CD14-positive monocyte (primary cell): ENCODE measurements around the gene OLFM1. TPM values are rescaled to one million over a fixed set of nuclear protein-coding genes. Genes with fewer than 3 reads are reported as not detected.

ENCODE experiments used
- DNase-seq, 3 donors: peaks; one replicate each; pipeline ENCODE4 v3.0.0-alpha.2; 2011 to 2022
- H2AFZ ChIP-seq: 2 replicates; pipeline ENCODE4 v1.6.0; 2012; ENCODE audit warnings: mild to moderate bottlenecking, low read depth, low read length, inconsistent platforms; ENCODE audit not compliant: insufficient read depth, poor library complexity, severe bottlenecking
- H3K27ac ChIP-seq, 2 donors: 1 replicate in 1 of 2; 2 replicates in 1 of 2; pipeline ENCODE4 v1.5.1; 2012 to 2013; ENCODE audit warnings: low read length in 2 of 2, control low read depth in 1 of 2, inconsistent platforms in 1 of 2, low read depth in 1 of 2, mild to moderate bottlenecking in 1 of 2
- H3K27me3 ChIP-seq, 2 donors: one replicate each; pipeline versions ENCODE4 v1.6.0 to v1.6.1; 2011 to 2013; ENCODE audit warnings: low read length in 2 of 2; ENCODE audit not compliant: control insufficient read depth in 2 of 2, insufficient read depth in 2 of 2
- H3K36me3 ChIP-seq, 2 donors: replicated peaks in 1 of 2; 1 replicate in 1 of 2; 2 replicates in 1 of 2; pipeline versions ENCODE4 v1.5.1 to v1.6.1; 2012 to 2013; ENCODE audit warnings: low read length in 2 of 2, control low read depth in 1 of 2, inconsistent platforms in 1 of 2, mild to moderate bottlenecking in 1 of 2; ENCODE audit not compliant: insufficient read depth in 2 of 2, control insufficient read depth in 1 of 2
- H3K4me1 ChIP-seq, 2 donors: 1 replicate in 1 of 2; 2 replicates in 1 of 2; pipeline versions ENCODE4 v1.5.1 to v1.6.1; 2012 to 2013; ENCODE audit warnings: low read length in 2 of 2, control low read depth in 1 of 2, inconsistent platforms in 1 of 2, mild to moderate bottlenecking in 1 of 2, moderate library complexity in 1 of 2; ENCODE audit not compliant: insufficient read depth in 2 of 2, control insufficient read depth in 1 of 2
- H3K4me2 ChIP-seq: replicated peaks from 2 replicates; pipeline ENCODE3; 2012; ENCODE audit warnings: low read length, moderate library complexity, mild to moderate bottlenecking; ENCODE audit not compliant: poor library complexity, severe bottlenecking; ENCODE audit errors: extremely low read depth
- H3K4me3 ChIP-seq, 3 experiments: fragments of 200-600 bp in 1 of 3; sonication (generic) in 1 of 3; replicated peaks in 1 of 3; 1 replicate in 2 of 3; 2 replicates in 1 of 3; pipeline ENCODE4 v1.5.1; 2011 to 2013; ENCODE audit warnings: low read length in 3 of 3, mild to moderate bottlenecking in 3 of 3, control low read depth in 2 of 3, low read depth in 2 of 3, inconsistent platforms in 1 of 3, moderate library complexity in 1 of 3
- H3K79me2 ChIP-seq: 2 replicates; pipeline ENCODE4 v1.6.0; 2012; ENCODE audit warnings: mild to moderate bottlenecking, control low read depth, inconsistent platforms, low read length, moderate library complexity; ENCODE audit not compliant: insufficient read depth
- H3K9ac ChIP-seq: 2 replicates; pipeline ENCODE4 v1.6.0; 2017; ENCODE audit warnings: low read length, mild to moderate bottlenecking; ENCODE audit not compliant: insufficient read depth, poor library complexity, severe bottlenecking
- H3K9me3 ChIP-seq, 2 donors: replicated peaks in 1 of 2; 1 replicate in 1 of 2; 2 replicates in 1 of 2; pipeline versions ENCODE4 v1.5.1 to v1.6.1; 2012 to 2013; ENCODE audit warnings: low read length in 2 of 2, control low read depth in 1 of 2; ENCODE audit not compliant: control insufficient read depth in 1 of 2, insufficient read depth in 1 of 2
- H4K20me1 ChIP-seq: 2 replicates; pipeline ENCODE4 v1.6.0; 2012; ENCODE audit warnings: mild to moderate bottlenecking, low read length, control low read depth, moderate library complexity; ENCODE audit not compliant: insufficient read depth
- H3K27ac Mint-ChIP-seq, 7 donors: one replicate each; pipeline ENCODE4 v1.8.0; 2020; ENCODE audit warnings: mild to moderate bottlenecking in 7 of 7, mixed read lengths in 7 of 7, moderate library complexity in 6 of 7, inconsistent platforms in 2 of 7
- H3K27me3 Mint-ChIP-seq, 3 donors: one replicate each; pipeline ENCODE4 v1.8.0; 2021 to 2022; ENCODE audit warnings: low read depth in 3 of 3, mild to moderate bottlenecking in 3 of 3, mixed read lengths in 3 of 3, moderate library complexity in 3 of 3, inconsistent platforms in 1 of 3
- H3K36me3 Mint-ChIP-seq, 2 donors: one replicate each; pipeline ENCODE4 v1.8.0; 2020; ENCODE audit warnings: mixed read lengths in 2 of 2, inconsistent platforms in 1 of 2, mild to moderate bottlenecking in 1 of 2
- H3K4me1 Mint-ChIP-seq: one replicate; pipeline ENCODE4 v1.8.0; 2020; ENCODE audit warnings: mild to moderate bottlenecking, mixed read lengths
- H3K4me3 Mint-ChIP-seq, 2 donors: one replicate each; pipeline ENCODE4 v1.8.0; 2020; ENCODE audit warnings: mild to moderate bottlenecking in 2 of 2, mixed read lengths in 2 of 2, moderate library complexity in 1 of 2
- H3K9me3 Mint-ChIP-seq, 7 donors: one replicate each; pipeline ENCODE4 v1.8.0; 2020 to 2022; ENCODE audit warnings: mixed read lengths in 7 of 7, mild to moderate bottlenecking in 6 of 7, moderate library complexity in 6 of 7, inconsistent platforms in 2 of 7
- CTCF ChIP-seq: fragments of 200-600 bp; IDR thresholded peaks from one replicate; pipeline ENCODE4 v1.8.0; 2022; ENCODE audit warnings: antibody characterized with exemption, mild to moderate bottlenecking
- WGBS: methylation state at CpG from one replicate; pipeline ENCODE4 v1.1.5; 2013; ENCODE audit warnings: missing lambda C conversion rate; ENCODE audit not compliant: insufficient coverage; 5-methylcytosine and 5-hydroxymethylcytosine counted together
- intact Hi-C, 2 donors: fragments of 100-400 bp; cut with micrococcal nuclease; formaldehyde crosslinking; loops; one replicate each; pipeline versions ENCODE4 v1.15.0 to v1.15.1; 2023
- polyA plus RNA-seq, 3 donors: library from polyadenylated mRNA; depleted of rRNA in 1 of 3; unstranded in 2 of 3; stranded (reverse) in 1 of 3; fragments of 300-500 nt in 2 of 3; fragments of >200 nt in 1 of 3; fragmentation: Illumina TruSeq in 2 of 3; gene quantifications; 1 replicate in 2 of 3; 2 replicates in 1 of 3; pipeline ENCODE4 v1.2.3, GENCODE V29; 2012 to 2021

OLFM1 gene
- polyA plus RNA-seq, 3 donors = 7.6 to 10.9 (median 9.4) TPM

DNA sequence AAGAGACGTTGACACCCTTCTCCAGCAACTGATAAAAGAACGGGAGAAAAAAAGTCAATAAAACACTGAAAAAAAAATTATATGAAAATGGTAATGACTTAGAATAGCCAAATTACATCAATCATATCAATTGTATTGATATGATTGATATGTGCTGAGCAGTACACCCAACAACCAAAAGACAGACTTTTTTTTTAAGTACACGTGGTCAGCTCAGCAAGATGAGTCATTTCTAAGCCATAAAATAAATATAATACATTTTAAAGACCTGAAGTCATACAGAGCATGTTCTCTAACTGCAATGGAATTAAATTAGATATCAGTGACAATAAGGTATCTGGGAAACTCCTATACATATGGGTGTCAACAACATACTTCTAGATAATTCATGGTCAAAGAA, 30.9 kb upstream of the OLFM1 start:
- peaks cover 0 to 16% (median 7%) of the 10 kb centered on the region in 7 donors for H3K9me3 Mint-ChIP-seq
- H3K9ac ChIP-seq = no peak overlapping the region
- intact Hi-C loops = no loop called here
- no peaks in the 10 kb centered on the region for H3K79me2 ChIP-seq
- H3K27me3 Mint-ChIP-seq = peaks cover 6 to 57% (median 20%) of the 10 kb centered on the region in 3 donors
- H4K20me1 ChIP-seq = no peaks in the 10 kb centered on the region
- H3K4me3 ChIP-seq = no peak overlapping the region
- H3K27ac ChIP-seq = no peak overlapping the region
- TF ChIP-seq CTCF = no peak
- H3K9me3 ChIP-seq = peaks cover 0 to 5% of the 10 kb centered on the region in 2 donors
- no peak overlapping the region for H3K27ac Mint-ChIP-seq
- H2AFZ ChIP-seq = no peak overlapping the region
- H3K27me3 ChIP-seq = peaks cover 8 to 26% of the 10 kb centered on the region in 2 donors
- no peaks in the 10 kb centered on the region for H3K36me3 Mint-ChIP-seq
- no CpG with 5 or more reads among the region's 3 CpGs for WGBS
- no peak overlapping the region for H3K4me3 Mint-ChIP-seq
- H3K36me3 ChIP-seq = no peaks in the 10 kb centered on the region
- DNase-seq = no peak
- H3K4me1 Mint-ChIP-seq = peaks cover 6% of the 10 kb centered on the region
- H3K4me1 ChIP-seq = peaks cover 15 to 16% of the 10 kb centered on the region in 2 donors
- H3K4me2 ChIP-seq = no peak overlapping the region

DNA sequence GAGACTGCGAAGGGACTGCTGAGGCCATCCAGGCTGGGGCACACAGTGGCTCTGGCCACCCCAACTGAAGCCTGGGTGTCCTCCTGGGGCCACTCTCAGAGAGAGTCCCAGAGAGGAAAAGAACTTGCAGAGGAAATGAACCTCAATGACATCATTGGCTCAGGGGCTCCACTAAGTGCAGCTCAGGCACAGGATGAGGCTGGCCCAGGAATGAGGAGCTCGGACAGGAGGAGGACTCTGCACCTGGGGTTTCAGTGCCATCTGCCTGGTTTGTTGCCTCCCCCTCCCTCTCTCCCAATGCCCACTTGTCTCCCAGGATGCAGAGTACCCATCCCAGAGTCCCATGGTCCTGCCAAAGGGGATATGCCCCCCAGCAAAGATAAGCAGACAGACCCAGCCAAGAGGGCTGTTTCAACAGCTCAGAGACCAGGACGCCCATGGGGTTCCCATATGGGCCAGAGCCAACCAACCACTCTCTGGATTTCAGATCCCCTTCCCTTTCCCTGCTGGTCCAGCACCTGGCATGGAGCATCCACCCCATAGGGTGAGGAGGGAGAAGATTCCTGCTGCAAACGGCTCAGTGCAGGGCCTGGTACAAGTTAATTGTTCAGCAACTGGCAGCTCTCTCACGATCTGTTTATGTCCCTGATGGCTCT, 26.9 kb upstream of the OLFM1 start:
- H3K9me3 Mint-ChIP-seq = peaks cover 15 to 21% (median 16%) of the 10 kb centered on the region in 7 donors
- WGBS = 68% methylated on average over 4 of the region's 5 CpGs
- H3K27ac Mint-ChIP-seq = no peak overlapping the region
- H3K9ac ChIP-seq = no peak overlapping the region
- peaks cover 5 to 6% of the 10 kb centered on the region in 2 donors for H3K4me1 ChIP-seq
- H3K36me3 Mint-ChIP-seq = no peaks in the 10 kb centered on the region
- peak in 1 of 3 donors; percentile 17 for DNase-seq
- peaks cover 0 to 16% of the 10 kb centered on the region in 2 donors for H3K9me3 ChIP-seq
- no peaks in the 10 kb centered on the region for H3K79me2 ChIP-seq
- H3K27me3 ChIP-seq = peaks cover 8 to 22% of the 10 kb centered on the region in 2 donors
- H4K20me1 ChIP-seq = no peaks in the 10 kb centered on the region
- H3K4me3 Mint-ChIP-seq = no peak overlapping the region
- H3K4me1 Mint-ChIP-seq = no peaks in the 10 kb centered on the region
- no peaks in the 10 kb centered on the region for H3K36me3 ChIP-seq
- intact Hi-C loops = no loop called here
- TF ChIP-seq CTCF = no peak
- no peak overlapping the region for H3K4me2 ChIP-seq
- no peak overlapping the region for H3K4me3 ChIP-seq
- H3K27ac ChIP-seq = no peak overlapping the region
- H3K27me3 Mint-ChIP-seq = peaks cover 4 to 45% (median 20%) of the 10 kb centered on the region in 3 donors
- H2AFZ ChIP-seq = no peak overlapping the region
